Cardiac septum (tissue), 1 donor: Measurements from ENCODE around the gene S100P. TPM values are rescaled to one million over a fixed set of nuclear protein-coding genes. Genes with fewer than 3 reads are reported as not detected.

Experiments used
- DNase-seq: peaks from one replicate; pipeline ENCODE4 v3.0.0-alpha.2; 2020; ENCODE audit warnings: low spot score
- intact Hi-C: fragments of 100-400 bp; cut with DNase I; formaldehyde crosslinking; loops from one replicate; pipeline ENCODE4 v1.14.0; 2022
- total RNA-seq: library from RNA; stranded (reverse); fragmentation: NEBNext Ultra II Directional; extraction: Animal tissue kit (Norgen Biotek cat#: 25700); gene quantifications from one replicate; pipeline ENCODE4 v1.2.1, GENCODE V29; 2021
- donor health status: DM: no; HTN: no; CAD: no.

Gene S100P
- total RNA-seq, 1 donor from 2014 or later, result 2.8 TPM

DNA sequence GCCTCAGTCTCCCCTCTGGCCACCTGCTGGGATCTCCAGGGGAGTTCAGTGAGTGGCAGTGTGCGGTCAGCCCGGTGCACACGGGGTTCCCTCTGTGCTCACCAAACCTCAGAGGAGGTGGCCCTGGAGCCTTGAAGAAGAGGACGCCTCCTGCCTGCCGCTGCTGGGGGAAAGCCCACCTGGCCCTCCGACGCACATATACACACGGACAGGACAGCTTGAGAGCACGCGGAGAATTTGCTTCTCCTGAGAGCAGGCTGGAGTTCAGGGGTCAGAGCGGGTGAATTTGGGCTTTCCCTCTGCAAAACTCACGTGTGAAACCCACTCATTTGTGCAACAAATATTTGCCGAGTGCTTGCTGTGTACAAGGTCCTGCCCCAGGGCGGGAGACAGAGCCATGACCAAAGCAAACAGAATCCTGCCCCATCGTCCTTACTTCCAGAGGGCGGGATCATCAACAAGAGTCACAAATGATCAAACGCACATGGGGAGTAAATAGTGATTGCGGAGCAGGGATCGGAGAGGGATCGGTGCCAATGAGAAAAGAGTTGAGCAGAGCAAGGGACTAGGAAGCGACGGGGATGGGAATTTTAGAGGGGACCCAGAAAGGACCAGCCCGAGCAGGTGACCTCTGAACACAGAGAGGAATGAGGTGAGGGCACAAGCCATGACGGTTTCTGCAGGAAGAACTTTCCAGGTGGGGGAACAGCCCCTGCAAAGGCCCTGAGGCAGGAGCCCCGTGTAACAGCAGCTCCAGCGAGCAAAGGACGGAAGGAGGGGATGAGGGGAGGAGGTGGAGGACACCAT, 39.9 kb downstream of the S100P start:
- intact Hi-C loops, result no loop called here
- no peak for DNase-seq

DNA sequence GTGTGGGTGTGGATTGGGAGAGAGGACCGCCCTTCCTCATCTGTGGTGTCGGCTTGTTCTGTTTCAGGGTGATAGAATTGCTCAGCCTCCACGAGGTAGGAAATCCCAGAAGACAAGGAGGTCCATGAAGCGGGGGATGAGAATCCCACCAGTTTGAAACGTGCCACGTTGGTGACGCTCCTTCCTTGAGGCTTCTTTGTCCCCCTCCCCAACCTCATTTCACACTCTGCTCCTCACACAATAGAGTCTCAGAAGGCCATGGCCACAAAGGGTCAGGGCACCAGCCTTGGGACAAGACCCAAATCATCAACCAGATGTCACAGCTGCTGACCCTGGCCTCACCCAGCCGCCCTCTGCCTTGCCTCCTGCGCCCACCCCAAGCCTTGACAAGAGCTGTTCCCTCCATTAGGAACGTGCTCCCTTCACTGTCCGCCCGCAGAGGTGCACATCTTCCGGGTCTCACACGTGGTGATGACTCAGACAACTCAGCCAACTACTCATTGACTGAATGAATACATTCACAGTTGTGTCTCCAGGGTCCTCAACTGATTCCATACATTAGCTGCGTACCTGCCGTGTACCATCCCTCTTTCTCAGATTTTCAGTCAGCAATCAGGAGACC, 40.6 kb downstream of the S100P start:
- no peak for DNase-seq
- intact Hi-C loops, result no loop called here

DNA sequence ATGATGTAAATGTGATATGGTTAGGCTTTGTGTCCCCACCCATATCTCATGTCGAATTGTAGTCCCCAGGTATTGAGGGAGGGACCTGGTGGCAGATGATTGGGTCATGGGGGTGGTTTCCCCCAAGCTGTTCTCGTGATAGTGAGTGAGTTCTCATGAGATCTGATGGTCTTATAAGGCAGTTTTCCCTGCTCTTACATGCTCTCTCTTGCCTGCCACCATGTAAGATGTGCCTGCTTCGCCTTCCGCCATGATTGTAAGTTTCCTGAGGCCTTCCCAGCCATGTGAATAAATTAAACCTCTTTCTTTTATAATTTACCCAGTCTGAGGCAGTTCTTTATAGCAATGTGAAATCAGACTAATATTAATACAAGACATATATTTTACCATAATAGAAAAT, 46.2 kb downstream of the S100P start:
- DNase-seq, result no peak
- intact Hi-C loops, result no loop called here

DNA sequence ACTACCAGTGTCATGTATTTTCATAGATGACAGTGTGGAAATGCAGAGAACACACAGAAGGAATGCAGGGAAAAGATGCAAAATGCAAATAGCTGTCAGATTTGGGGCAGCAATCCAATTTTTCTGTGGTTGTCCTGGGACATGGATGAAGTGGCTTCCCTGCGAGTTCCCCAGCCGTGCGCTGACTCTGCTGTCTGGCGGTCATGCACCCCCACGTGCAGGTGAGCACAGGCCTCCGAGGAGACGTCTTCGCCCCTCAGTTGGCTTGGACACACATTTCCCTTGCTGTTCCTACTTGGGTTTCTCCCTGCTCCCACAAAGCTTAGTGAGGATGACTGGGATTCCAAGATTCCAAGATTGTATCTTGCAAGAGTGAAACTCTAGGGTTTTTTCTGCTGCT, 46.7 kb downstream of the S100P start:
- no peak for DNase-seq
- intact Hi-C loops, result no loop called here

GRCh38 chr4:6742507-6742906, 48.8 kb downstream of the S100P start:
- DNase-seq, result no peak
- intact Hi-C loops, result no loop called here

GRCh38 chr4:6742989-6743388, 49.3 kb downstream of the S100P start:
- DNase-seq, result no peak
- intact Hi-C loops, result no loop called here

Other genes starting within 250 kb of the S100P start
- gene PPP2R2C, start 221.3 kb upstream of the S100P start, total RNA-seq, result 5.5 TPM
- gene MAN2B2, start 118.7 kb upstream of the S100P start, total RNA-seq, result 18.6 TPM
- 262 TPM for gene MRFAP1, start 53.2 kb upstream of the S100P start, total RNA-seq
- gene MRFAP1L1, start 16.0 kb downstream of the S100P start, total RNA-seq, result 48.6 TPM
- gene BLOC1S4, start 22.3 kb downstream of the S100P start, total RNA-seq, result 7.5 TPM
- gene KIAA0232, start 88.8 kb downstream of the S100P start, total RNA-seq, result 73.0 TPM
- 30.8 TPM for gene TBC1D14, start 215.9 kb downstream of the S100P start, total RNA-seq